NK-92 (cell line): ENCODE results near the gene HSPA12A.

Experiments
- DNase-seq: peaks from one replicate; lab custom pipeline; 2025; ENCODE audit not compliant: unreplicated experiment; lab: John Stamatoyannopoulos, UW

Gene HSPA12A

GRCh38 chr10:116694243-116694926 is 48.0 kb downstream of the HSPA12A start:
- no peak for DNase-seq

- DNase-seq, result no peak
These were observed 50.1 kb downstream of the HSPA12A start for GRCh38 chr10:116692225-116692624.

GRCh38 chr10:116691635-116692034 is 50.7 kb downstream of the HSPA12A start:
- no peak for DNase-seq

GRCh38 chr10:116690356-116691322 is 51.7 kb downstream of the HSPA12A start:
- DNase-seq, result no peak

GRCh38 chr10:116689744-116690143 is 52.6 kb downstream of the HSPA12A start:
- DNase-seq, result no peak

- no peak for DNase-seq
These were observed 53.4 kb downstream of the HSPA12A start for GRCh38 chr10:116688741-116689495.

- no peak for DNase-seq
These were observed 54.1 kb downstream of the HSPA12A start for GRCh38 chr10:116688241-116688711.

- DNase-seq, result no peak
These were observed 54.7 kb downstream of the HSPA12A start for GRCh38 chr10:116687633-116688032.

GRCh38 chr10:116686632-116687031 is 55.7 kb downstream of the HSPA12A start:
- no peak for DNase-seq

GRCh38 chr10:116685807-116686206 is 56.6 kb downstream of the HSPA12A start:
- no peak for DNase-seq

GRCh38 chr10:116684781-116685180 is 57.6 kb downstream of the HSPA12A start:
- no peak for DNase-seq

- no peak for DNase-seq
These were observed 58.5 kb downstream of the HSPA12A start for GRCh38 chr10:116683821-116684220.

- no peak for DNase-seq
These were observed 59.2 kb downstream of the HSPA12A start for GRCh38 chr10:116683166-116683565.

GRCh38 chr10:116679351-116679750 is 63.0 kb downstream of the HSPA12A start:
- no peak for DNase-seq

- DNase-seq, result no peak
These were observed 65.7 kb downstream of the HSPA12A start for GRCh38 chr10:116676633-116677032.

GRCh38 chr10:116676118-116676517 is 66.2 kb downstream of the HSPA12A start:
- DNase-seq, result no peak

- no peak for DNase-seq
These were observed 67.4 kb downstream of the HSPA12A start for GRCh38 chr10:116674901-116675423.

- no peak for DNase-seq
These were observed 68.5 kb downstream of the HSPA12A start for GRCh38 chr10:116673866-116674265.

- no peak for DNase-seq
These were observed 69.5 kb downstream of the HSPA12A start for GRCh38 chr10:116672891-116673290.

GRCh38 chr10:116671274-116671926 is 71.0 kb downstream of the HSPA12A start:
- no peak for DNase-seq
